ENCODE results near the gene HSD17B7. TPM values are rescaled to one million over a fixed set of nuclear protein-coding genes. Genes with fewer than 3 reads are reported as not detected.

Gene HSD17B7
- total RNA-seq, 6 donors from 2014 or later = 23.0 to 53.6 (median 33.7) TPM

GRCh38 chr1:162855461-162856150, 65.1 kb downstream of the HSD17B7 start:
- no peaks in the 10 kb centered on the region for H3K9me3 ChIP-seq
- DNase-seq (no peak), ATAC-seq (ENCODE audit: low FRiP score in 2 of 2) (no peak)
- no peak overlapping the region for H3K27ac ChIP-seq
- H3K36me3 ChIP-seq = no peaks in the 10 kb centered on the region
- no peak overlapping the region for H3K4me3 ChIP-seq
- no peak for TF ChIP-seq POLR2AphosphoS5 (IDR thresholded peaks at IDR 0.05)
- no peak for TF ChIP-seq POLR2A (IDR thresholded peaks at IDR 0.05)
- no peak for TF ChIP-seq EP300 (IDR thresholded peaks at IDR 0.05)
- TF ChIP-seq, protein P1, sequence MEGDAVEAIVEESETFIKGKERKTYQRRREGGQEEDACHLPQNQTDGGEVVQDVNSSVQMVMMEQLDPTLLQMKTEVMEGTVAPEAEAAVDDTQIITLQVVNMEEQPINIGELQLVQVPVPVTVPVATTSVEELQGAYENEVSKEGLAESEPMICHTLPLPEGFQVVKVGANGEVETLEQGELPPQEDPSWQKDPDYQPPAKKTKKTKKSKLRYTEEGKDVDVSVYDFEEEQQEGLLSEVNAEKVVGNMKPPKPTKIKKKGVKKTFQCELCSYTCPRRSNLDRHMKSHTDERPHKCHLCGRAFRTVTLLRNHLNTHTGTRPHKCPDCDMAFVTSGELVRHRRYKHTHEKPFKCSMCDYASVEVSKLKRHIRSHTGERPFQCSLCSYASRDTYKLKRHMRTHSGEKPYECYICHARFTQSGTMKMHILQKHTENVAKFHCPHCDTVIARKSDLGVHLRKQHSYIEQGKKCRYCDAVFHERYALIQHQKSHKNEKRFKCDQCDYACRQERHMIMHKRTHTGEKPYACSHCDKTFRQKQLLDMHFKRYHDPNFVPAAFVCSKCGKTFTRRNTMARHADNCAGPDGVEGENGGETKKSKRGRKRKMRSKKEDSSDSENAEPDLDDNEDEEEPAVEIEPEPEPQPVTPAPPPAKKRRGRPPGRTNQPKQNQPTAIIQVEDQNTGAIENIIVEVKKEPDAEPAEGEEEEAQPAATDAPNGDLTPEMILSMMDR (IDR thresholded peaks at IDR 0.05) = no peak
- H3K4me1 ChIP-seq = peaks cover 0 to 3% (median 0%) of the 10 kb centered on the region in 4 donors
- 89 to 93% methylated on average over 4 of the region's 4 CpGs for WGBS, 2 donors
- no peaks in the 10 kb centered on the region for H3K27me3 ChIP-seq

DNA sequence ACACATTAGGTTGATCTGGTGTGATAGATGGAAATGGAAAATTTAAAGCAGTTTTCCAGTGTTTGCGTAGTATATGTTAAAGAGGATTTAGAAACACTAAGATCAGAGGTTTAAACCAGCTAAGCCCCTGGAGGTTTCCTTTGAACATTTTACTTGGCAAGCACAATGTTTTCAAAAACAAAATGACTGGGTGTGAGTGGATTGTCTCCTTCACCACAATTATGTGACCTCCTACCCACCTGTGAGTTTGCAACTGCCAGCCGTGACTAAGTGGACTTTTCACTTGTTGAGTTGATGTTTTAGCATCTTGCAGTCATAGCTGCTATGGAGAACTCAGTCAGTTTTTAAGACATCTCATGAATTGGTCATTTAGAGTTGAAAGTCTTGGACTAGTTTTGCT, 65.8 kb downstream of the HSD17B7 start:
- Histone ChIP-seq H3K27ac (no peak overlapping the region), H3K9me3 (no peaks in the 10 kb centered on the region), H3K36me3 (no peaks in the 10 kb centered on the region), H3K4me3 (no peak overlapping the region), H3K27me3 (no peaks in the 10 kb centered on the region), H3K4me1 (peaks cover 0 to 3% (median 0%) of the 10 kb centered on the region in 4 donors)
- DNase-seq = no peak
- 76 to 80% methylated on average over 2 of the region's 2 CpGs for WGBS, 2 donors
- TF ChIP-seq POLR2AphosphoS5 (IDR thresholded peaks at IDR 0.05) (no peak), POLR2A (IDR thresholded peaks at IDR 0.05) (no peak), EP300 (IDR thresholded peaks at IDR 0.05) (no peak)
- TF ChIP-seq, protein P1 (IDR thresholded peaks at IDR 0.05) = no peak
- ATAC-seq (ENCODE audit: low FRiP score in 2 of 2) = no peak

- Histone ChIP-seq H3K36me3 (no peaks in the 10 kb centered on the region), H3K9me3 (no peaks in the 10 kb centered on the region), H3K4me1 (peaks cover 0 to 3% (median 0%) of the 10 kb centered on the region in 4 donors), H3K27me3 (no peaks in the 10 kb centered on the region), H3K27ac (no peak overlapping the region), H3K4me3 (no peak overlapping the region)
- TF ChIP-seq POLR2A (IDR thresholded peaks at IDR 0.05) (no peak), EP300 (IDR thresholded peaks at IDR 0.05) (no peak), POLR2AphosphoS5 (IDR thresholded peaks at IDR 0.05) (no peak)
- TF ChIP-seq, protein P1 (IDR thresholded peaks at IDR 0.05) = no peak
- ATAC-seq (ENCODE audit: low FRiP score in 2 of 2) (no peak), DNase-seq (no peak)
Measured at GRCh38 chr1:162857850-162858249, 67.3 kb downstream of the HSD17B7 start.

- TF ChIP-seq EP300 (IDR thresholded peaks at IDR 0.05) (no peak), POLR2A (IDR thresholded peaks at IDR 0.05) (no peak), POLR2AphosphoS5 (IDR thresholded peaks at IDR 0.05) (no peak)
- TF ChIP-seq, protein P1 (IDR thresholded peaks at IDR 0.05) = no peak
- Histone ChIP-seq H3K4me1 (peaks cover 0 to 3% (median 0%) of the 10 kb centered on the region in 4 donors), H3K36me3 (no peaks in the 10 kb centered on the region), H3K4me3 (no peak overlapping the region), H3K27ac (no peak overlapping the region), H3K9me3 (no peaks in the 10 kb centered on the region), H3K27me3 (no peaks in the 10 kb centered on the region)
- DNase-seq (no peak), ATAC-seq (ENCODE audit: low FRiP score in 2 of 2) (no peak)
- 88 to 100% methylated on average over 1 of the region's 1 CpG for WGBS, 2 donors
Measured at GRCh38 chr1:162859191-162859590, 68.7 kb downstream of the HSD17B7 start.

DNA sequence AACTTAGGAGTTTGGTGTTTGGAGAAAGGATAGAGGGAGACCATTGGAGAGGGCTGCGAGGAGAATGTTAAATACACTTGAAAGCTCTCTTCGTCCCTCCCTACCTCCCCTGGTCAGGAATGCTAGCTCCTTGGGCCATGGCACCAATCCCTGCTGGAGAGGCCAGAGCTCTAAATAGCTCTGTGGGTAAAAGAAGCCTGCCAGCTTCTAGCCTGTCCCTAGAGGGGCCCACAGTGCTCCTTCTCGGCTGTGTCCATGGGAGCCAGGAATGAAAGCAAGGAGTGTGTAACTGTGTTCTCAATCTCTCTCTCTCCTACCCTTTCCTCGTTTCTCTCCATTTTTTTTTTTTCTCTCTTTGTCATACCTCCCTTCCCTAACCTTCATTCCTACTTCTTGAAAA, 70.6 kb downstream of the HSD17B7 start, which contains the start of gene CCDC190:
Gene CCDC190, minus strand, starts transcription at position 75 of the 400 bp plus-strand sequence. CDS start 1,529 bp downstream, outside the sequence.
- TF ChIP-seq POLR2AphosphoS5 (IDR thresholded peaks at IDR 0.05) = no peak
- TF ChIP-seq, protein P1 (IDR thresholded peaks at IDR 0.05) = no peak
- TF ChIP-seq EP300 (IDR thresholded peaks at IDR 0.05) = no peak
- TF ChIP-seq POLR2A (IDR thresholded peaks at IDR 0.05) = no peak
- Histone ChIP-seq H3K9me3 (no peaks in the 10 kb centered on the region), H3K4me1 (no peaks in the 10 kb centered on the region), H3K4me3 (no peak within 1 kb of the TSS), H3K27me3 (no peaks in the 10 kb centered on the region), H3K27ac (peak within 1 kb of the TSS in 2 of 4 donors; percentile 1 to 29), H3K36me3 (no peaks in the 10 kb centered on the region)
- DNase-seq (peak in 1 of 2 donors; percentile 45), ATAC-seq (ENCODE audit: low FRiP score in 2 of 2) (peak; percentile 47 to 73)
- 38 to 44% methylated on average over 4 of the region's 4 CpGs for WGBS, 2 donors

Measured in upper lobe of left lung (tissue), 6 donors.